ENCODE measurements around the gene PPP1R12A.

The PPP1R12A gene

DNA sequence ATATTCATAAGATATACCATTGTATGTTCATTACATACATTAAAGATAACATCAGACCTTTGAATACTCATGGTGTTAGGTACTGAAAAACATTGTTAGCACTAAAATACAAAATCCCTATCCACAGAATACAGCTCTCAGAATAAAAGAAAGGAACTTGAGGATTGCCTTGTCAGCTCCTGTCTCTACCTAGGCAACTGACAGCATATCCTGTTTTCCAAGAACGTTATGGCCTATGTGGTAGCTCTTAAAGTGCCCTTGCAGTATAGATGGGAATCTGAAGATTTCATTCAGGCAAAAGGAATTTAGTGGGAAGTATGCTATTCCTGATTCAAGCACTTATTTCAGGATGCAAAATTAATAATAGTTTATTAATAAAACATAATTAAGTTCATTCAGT lies 1.8 kb upstream of the PPP1R12A start:
- DNase-seq (ENCODE audit: low spot score): no peak
- TF ChIP-seq, protein P1, sequence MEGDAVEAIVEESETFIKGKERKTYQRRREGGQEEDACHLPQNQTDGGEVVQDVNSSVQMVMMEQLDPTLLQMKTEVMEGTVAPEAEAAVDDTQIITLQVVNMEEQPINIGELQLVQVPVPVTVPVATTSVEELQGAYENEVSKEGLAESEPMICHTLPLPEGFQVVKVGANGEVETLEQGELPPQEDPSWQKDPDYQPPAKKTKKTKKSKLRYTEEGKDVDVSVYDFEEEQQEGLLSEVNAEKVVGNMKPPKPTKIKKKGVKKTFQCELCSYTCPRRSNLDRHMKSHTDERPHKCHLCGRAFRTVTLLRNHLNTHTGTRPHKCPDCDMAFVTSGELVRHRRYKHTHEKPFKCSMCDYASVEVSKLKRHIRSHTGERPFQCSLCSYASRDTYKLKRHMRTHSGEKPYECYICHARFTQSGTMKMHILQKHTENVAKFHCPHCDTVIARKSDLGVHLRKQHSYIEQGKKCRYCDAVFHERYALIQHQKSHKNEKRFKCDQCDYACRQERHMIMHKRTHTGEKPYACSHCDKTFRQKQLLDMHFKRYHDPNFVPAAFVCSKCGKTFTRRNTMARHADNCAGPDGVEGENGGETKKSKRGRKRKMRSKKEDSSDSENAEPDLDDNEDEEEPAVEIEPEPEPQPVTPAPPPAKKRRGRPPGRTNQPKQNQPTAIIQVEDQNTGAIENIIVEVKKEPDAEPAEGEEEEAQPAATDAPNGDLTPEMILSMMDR (IDR thresholded peaks at IDR 0.05; ENCODE audit: extremely low read depth, insufficient read depth, missing control alignments): no peak
- in situ Hi-C loops (cut with MboI; ENCODE audit: low pct_unique_long_range_greater_than_20kb, low sequenced_read_pairs, unreplicated experiment): no loop called here

DNA sequence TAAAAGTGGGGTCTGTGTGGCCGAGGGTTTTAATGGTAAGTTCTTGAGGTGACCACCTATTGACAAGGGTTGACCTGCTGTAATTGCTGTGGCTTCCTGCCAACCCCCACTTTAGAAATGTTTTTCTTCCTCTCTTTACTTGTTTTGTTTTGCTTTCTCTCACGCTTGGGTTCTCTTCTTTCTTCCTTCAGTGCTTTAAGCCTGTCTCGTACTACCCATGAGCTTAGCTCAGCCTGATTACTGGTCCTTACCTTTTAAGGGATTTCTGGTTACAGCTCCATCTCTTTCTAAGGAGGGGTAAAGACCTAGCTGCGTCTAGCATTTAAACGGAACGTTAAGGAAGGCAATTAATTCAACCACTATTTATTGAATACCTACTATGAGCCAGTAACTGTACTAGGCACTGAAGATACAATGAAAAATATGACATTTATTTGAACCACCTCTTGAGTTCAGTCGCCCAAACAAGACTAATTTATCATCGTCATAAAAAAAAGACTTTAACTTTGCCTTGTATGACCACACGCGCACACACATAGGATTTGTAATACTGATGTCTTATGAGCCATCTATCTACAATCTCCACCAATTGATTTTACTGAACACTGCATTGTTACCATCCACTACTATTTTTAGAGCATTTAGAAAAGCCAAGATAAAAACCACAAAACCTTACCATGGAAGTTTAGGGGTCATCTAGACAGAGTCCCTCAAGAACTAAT lies 888 bp upstream of the PPP1R12A start:
- peak; percentile 17 for DNase-seq (ENCODE audit: low spot score)
- TF ChIP-seq, protein P1 (IDR thresholded peaks at IDR 0.05; ENCODE audit: extremely low read depth, insufficient read depth, missing control alignments): no peak
- in situ Hi-C loops (cut with MboI; ENCODE audit: low pct_unique_long_range_greater_than_20kb, low sequenced_read_pairs, unreplicated experiment): no loop called here

DNA sequence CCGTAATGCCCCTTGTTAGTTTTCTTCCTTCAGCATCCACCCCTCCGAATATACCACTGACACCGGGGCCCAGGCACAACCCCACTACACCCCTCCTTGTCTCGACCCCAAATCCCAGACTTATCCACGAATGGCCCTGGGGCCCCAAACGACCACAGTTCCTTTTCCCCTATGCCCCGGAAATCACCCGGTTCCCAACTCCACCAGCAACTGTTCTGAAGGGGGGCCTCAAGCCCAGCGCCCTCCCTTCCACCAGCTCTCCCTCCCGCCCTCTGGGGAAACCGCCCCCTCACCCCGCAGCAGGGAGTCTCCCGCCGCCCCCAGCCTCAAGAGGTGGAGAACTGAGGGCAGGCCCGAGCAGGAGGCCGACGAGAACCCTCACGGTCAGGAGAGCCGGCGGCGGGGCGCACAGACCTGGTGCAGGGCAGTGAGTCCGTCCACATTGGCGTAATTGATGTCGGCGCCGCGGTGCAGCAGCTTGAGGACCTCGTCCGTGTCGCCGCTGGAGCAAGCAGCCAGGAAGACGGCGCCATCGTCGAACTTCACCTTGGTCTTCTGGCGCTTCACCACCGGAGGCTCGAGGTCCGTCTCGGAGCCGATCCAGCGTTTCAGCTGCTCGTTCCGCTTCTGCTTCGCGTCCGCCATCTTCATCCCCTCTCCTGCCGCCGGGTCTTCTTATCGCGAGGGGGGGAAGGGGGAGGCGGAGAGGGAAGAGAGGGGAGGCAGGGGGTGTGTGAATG lies 446 bp downstream of the PPP1R12A start:
- TF ChIP-seq, protein P1 (IDR thresholded peaks at IDR 0.05; ENCODE audit: extremely low read depth, insufficient read depth, missing control alignments): no peak
- no peak for DNase-seq (ENCODE audit: low spot score)
- in situ Hi-C loops (cut with MboI; ENCODE audit: low pct_unique_long_range_greater_than_20kb, low sequenced_read_pairs, unreplicated experiment): no loop called here

GRCh38 chr12:79933532-79934264 lies 1.2 kb downstream of the PPP1R12A start:
- DNase-seq (ENCODE audit: low spot score): no peak
- in situ Hi-C loops (cut with MboI; ENCODE audit: low pct_unique_long_range_greater_than_20kb, low sequenced_read_pairs, unreplicated experiment): no loop called here
- TF ChIP-seq, protein P1 (IDR thresholded peaks at IDR 0.05; ENCODE audit: extremely low read depth, insufficient read depth, missing control alignments): no peak

- no peak for DNase-seq (ENCODE audit: low spot score)
- TF ChIP-seq, protein P1 (IDR thresholded peaks at IDR 0.05; ENCODE audit: extremely low read depth, insufficient read depth, missing control alignments): no peak
- in situ Hi-C loops (cut with MboI; ENCODE audit: low pct_unique_long_range_greater_than_20kb, low sequenced_read_pairs, unreplicated experiment): no loop called here
Observed at GRCh38 chr12:79933043-79933442, 1.9 kb downstream of the PPP1R12A start.

DNA sequence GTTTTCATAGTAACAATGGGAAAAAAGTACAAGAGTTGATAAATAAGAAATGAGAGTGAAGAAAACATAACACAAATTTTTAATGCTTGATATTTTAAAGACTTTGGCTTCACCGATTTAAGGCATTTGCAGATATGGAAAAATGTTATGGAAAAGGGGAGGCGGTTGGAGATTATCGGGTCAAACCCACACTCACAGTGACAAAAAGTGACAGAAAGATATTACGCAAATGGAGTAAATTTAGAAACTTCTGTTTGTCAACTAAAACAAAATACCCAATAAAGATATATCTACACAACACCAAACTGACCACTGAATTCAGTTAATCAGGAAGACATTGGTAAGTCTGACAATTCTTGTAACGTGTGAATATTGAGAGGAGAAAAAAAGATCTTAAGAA lies 2.5 kb downstream of the PPP1R12A start:
- in situ Hi-C loops (cut with MboI; ENCODE audit: low pct_unique_long_range_greater_than_20kb, low sequenced_read_pairs, unreplicated experiment): no loop called here
- DNase-seq (ENCODE audit: low spot score): no peak
- TF ChIP-seq, protein P1 (IDR thresholded peaks at IDR 0.05; ENCODE audit: extremely low read depth, insufficient read depth, missing control alignments): no peak

Data from GM13977 (cell line).